Measurements from ENCODE around the gene SHFL.

SHFL gene

GRCh38 chr19:10139952-10140351, 53.8 kb downstream of the SHFL start:
- no peak overlapping the region for H3K27ac ChIP-seq
- TF ChIP-seq CTCF (IDR thresholded peaks at IDR 0.05; ENCODE audit: low read depth, low read length, missing control alignments), result no peak
- no peaks in the 10 kb centered on the region for H3K27me3 ChIP-seq (replicated peaks)
- no peak overlapping the region for H3K4me3 ChIP-seq (ENCODE audit: low read depth, low read length)
- in situ Hi-C loops (cut with HindIII; ENCODE audit: low pct_ligation_motif_present, low sequenced_read_pairs), result no loop called here
- H3K36me3 ChIP-seq (replicated peaks), result peaks cover 93% of the 10 kb centered on the region
- DNase-seq, result no peak

- H3K27ac ChIP-seq, result no peak overlapping the region
- in situ Hi-C loops (cut with HindIII; ENCODE audit: low pct_ligation_motif_present, low sequenced_read_pairs), result no loop called here
These were observed 55.4 kb downstream of the SHFL start for GRCh38 chr19:10141479-10141878.

GRCh38 chr19:10141973-10142372, 55.9 kb downstream of the SHFL start:
- TF ChIP-seq CTCF (IDR thresholded peaks at IDR 0.05; ENCODE audit: low read depth, low read length, missing control alignments), result no peak
- Histone ChIP-seq H3K27me3 (replicated peaks) (no peaks in the 10 kb centered on the region), H3K36me3 (replicated peaks) (peaks cover 94% of the 10 kb centered on the region), H3K4me3 (ENCODE audit: low read depth, low read length) (no peak overlapping the region), H3K27ac (no peak overlapping the region)
- in situ Hi-C loops (cut with HindIII; ENCODE audit: low pct_ligation_motif_present, low sequenced_read_pairs), result no loop called here
- DNase-seq, result no peak

More at GRCh38 chr19:10141479-10141878, 55.4 kb downstream of the SHFL start:
- DNase-seq, result no peak
- H3K36me3 ChIP-seq (replicated peaks), result peaks cover 97% of the 10 kb centered on the region
- TF ChIP-seq CTCF (IDR thresholded peaks at IDR 0.05; ENCODE audit: low read depth, low read length, missing control alignments), result no peak
- no peak overlapping the region for H3K4me3 ChIP-seq (ENCODE audit: low read depth, low read length)
- H3K27me3 ChIP-seq (replicated peaks), result no peaks in the 10 kb centered on the region

All from brain microvascular endothelial cell (primary cell).